K562 (cell line): ENCODE results near the gene THAP4. TPM values are rescaled to one million over a fixed set of nuclear protein-coding genes. Genes with fewer than 3 reads are reported as not detected.

ENCODE experiments used
- ATAC-seq: fragments of 200-7000 bp; cut with Tn5 transposase; 3 replicates; pipeline ENCODE4 v1.9.1; 2020; ENCODE audit warnings: moderate library complexity
- BruUV-seq: library from RNA; stranded (reverse); fragments of 400-500 nt; replicated peaks from 2 replicates; lab custom pipeline; 2021; lab: Mats Ljungman, UMichigan
- CTCF ChIA-PET: fragments of 300-600 bp; formaldehyde crosslinking; extraction: SDS; loops from one replicate; lab custom pipeline; 2021; ENCODE audit warnings: low intra/inter-chr PET ratio; lab: Yijun Ruan, JAX
- POLR2A ChIA-PET: fragments of 300-600, 350-650 bp; sonication (Branson Sonifier 250); formaldehyde crosslinking; extraction: SDS; loops from one replicate; lab custom pipeline; 2021; ENCODE audit warnings: antibody characterized with exemption, inconsistent platforms; lab: Yijun Ruan, JAX
- DNase-seq, 4 experiments: peaks; one replicate each; pipeline versions ENCODE4 v3.0.0 to v3.0.0-alpha.2; 2011 to 2018; ENCODE audit warnings: low spot score in 3 of 4, mixed read lengths in 3 of 4; ENCODE audit errors: extremely low read depth in 1 of 4
- FAIRE-seq: peaks from 2 replicates; lab custom pipeline; 2011; peaks lifted over from hg19 to GRCh38; lab: Jason Lieb, UNC
- H2AFZ ChIP-seq: 2 replicates; pipeline ENCODE4 v1.6.0; 2011; ENCODE audit warnings: low read depth, low read length, control low read depth, inconsistent platforms
- H3K27ac ChIP-seq: fragments of 200-600 bp; 3 replicates; pipeline ENCODE4 v1.8.0; 2011; ENCODE audit warnings: low read depth, mild to moderate bottlenecking, control low read depth, inconsistent platforms, low read length, moderate library complexity, mixed read lengths; ENCODE audit errors: extremely low read depth
- H3K27me3 ChIP-seq, 2 experiments: fragments of 300-600 bp in 1 of 2; 2 replicates in 1 of 2; 3 replicates in 1 of 2; pipeline versions ENCODE4 v1.6.0 to v1.8.0; 2011; ENCODE audit warnings: inconsistent platforms in 2 of 2, low read length in 2 of 2, mild to moderate bottlenecking in 1 of 2, mixed read lengths in 1 of 2, moderate library complexity in 1 of 2; ENCODE audit not compliant: control insufficient read depth in 2 of 2, insufficient read depth in 2 of 2
- H3K36me3 ChIP-seq: fragments of 300-600 bp; 3 replicates; pipeline ENCODE4 v1.8.0; 2011; ENCODE audit warnings: mild to moderate bottlenecking, low read length, inconsistent platforms; ENCODE audit not compliant: control insufficient read depth, insufficient read depth
- H3K4me1 ChIP-seq, 2 experiments: fragments of 200-600 bp in 1 of 2; replicated peaks in 1 of 2; 2 replicates in 1 of 2; 3 replicates in 1 of 2; pipeline versions ENCODE4 v1.5.1 to v1.8.0; 2011; ENCODE audit warnings: inconsistent platforms in 2 of 2, low read length in 2 of 2, mild to moderate bottlenecking in 1 of 2, mixed read lengths in 1 of 2, moderate library complexity in 1 of 2; ENCODE audit not compliant: control insufficient read depth in 2 of 2, insufficient read depth in 2 of 2
- H3K4me2 ChIP-seq: 2 replicates; pipeline ENCODE4 v1.6.1; 2011; ENCODE audit warnings: low read length, control low read depth, inconsistent platforms, mixed read lengths; ENCODE audit not compliant: insufficient read depth
- H3K4me3 ChIP-seq: fragments of 200-600 bp; sonication (generic), shearing (Covaris generic); 2 replicates; pipeline ENCODE4 v1.5.1; 2016; ENCODE audit warnings: control low read depth, inconsistent platforms
- H3K79me2 ChIP-seq: fragments of 200-600 bp; 3 replicates; pipeline ENCODE4 v1.8.0; 2011; ENCODE audit warnings: low read length, inconsistent platforms; ENCODE audit not compliant: control insufficient read depth, insufficient read depth
- H3K9ac ChIP-seq, 2 experiments: 2 replicates each; pipeline versions ENCODE4 v1.6.0 to v1.6.1; 2011; ENCODE audit warnings: low read depth in 2 of 2, low read length in 2 of 2, control low read depth in 1 of 2, inconsistent platforms in 1 of 2, mild to moderate bottlenecking in 1 of 2, mixed read lengths in 1 of 2; ENCODE audit not compliant: insufficient read depth in 1 of 2
- H3K9me1 ChIP-seq: one replicate; pipeline ENCODE4 v1.6.0; 2011; ENCODE audit warnings: inconsistent platforms, mild to moderate bottlenecking, low read length, moderate library complexity; ENCODE audit not compliant: control insufficient read depth, insufficient read depth
- H3K9me3 ChIP-seq: replicated peaks from 2 replicates; pipeline ENCODE4 v1.5.1; 2011; ENCODE audit warnings: low read depth, low read length, inconsistent platforms; ENCODE audit not compliant: control insufficient read depth, insufficient read depth
- H4K20me1 ChIP-seq: replicated peaks from 2 replicates; pipeline ENCODE4 v1.6.1; 2011; ENCODE audit warnings: low read length, inconsistent platforms, mixed read lengths; ENCODE audit not compliant: control insufficient read depth, insufficient read depth
- FOXA1 ChIP-seq: fragments of 450-650 bp; IDR thresholded peaks from 2 replicates; pipeline ENCODE4 v1.6.1; 2016; ENCODE audit warnings: mild to moderate bottlenecking, borderline replicate concordance
- HDAC8 ChIP-seq: fragments of 450-650 bp; IDR thresholded peaks from 2 replicates; pipeline ENCODE4 v1.6.1; 2016; ENCODE audit warnings: mild to moderate bottlenecking, missing genetic modification characterization, moderate library complexity, missing compliant biosample characterization
- RBM17 ChIP-seq: fragments of 200-400 bp; formaldehyde crosslinking; IDR thresholded peaks from 2 replicates; pipeline ENCODE4 v1.6.1; 2017; ENCODE audit warnings: low read depth, mild to moderate bottlenecking, low read length, borderline replicate concordance
- ZBTB26 ChIP-seq: fragments of 450-650 bp; formaldehyde crosslinking; IDR thresholded peaks from 2 replicates; pipeline ENCODE4 v1.4.0; 2022; ENCODE audit warnings: missing genetic modification characterization
- WGBS: fragments of 100-300 bp; shearing (Covaris generic); methylation state at CpG from one replicate; pipeline ENCODE4 v1.1.6; 2016; ENCODE audit warnings: low coverage, mixed read lengths; ENCODE audit not compliant: insufficient coverage; ENCODE audit errors: missing lambda C conversion rate; 5-methylcytosine and 5-hydroxymethylcytosine counted together
- in situ Hi-C: fragments of 300-500 bp; cut with MboI; formaldehyde crosslinking; loops from 4 replicates; pipeline ENCODE4 v1.15.0; 2018; ENCODE audit warnings: inconsistent platforms, mixed read lengths
- intact Hi-C: fragments of 100-400 bp; cut with micrococcal nuclease; formaldehyde crosslinking; loops from 2 replicates; pipeline ENCODE4 v1.14.2; 2022
- polyA plus RNA-seq, 8 experiments: library from polyadenylated mRNA; depleted of rRNA in 4 of 8; stranded (reverse) in 5 of 8; unstranded in 3 of 8; fragments of >200 nt; fragmentation: Nextera tagmentation in 2 of 8; fragmentation: Illumina TruSeq in 1 of 8; extraction: Ambion mirVana in 2 of 8; extraction: Trizol in 1 of 8; gene quantifications; 2 replicates each; pipeline versions ENCODE4 v1.2.1 to v1.2.3, GENCODE V29; 2011 to 2014; ENCODE audit warnings: inconsistent platforms in 1 of 8, missing spikeins in 1 of 8
- total RNA-seq, 7 experiments: library from RNA; depleted of rRNA in 6 of 7; stranded (reverse); fragments of >200 nt in 6 of 7; fragmentation: Illumina TruSeq in 2 of 7; extraction: Trizol in 2 of 7; gene quantifications; 2 replicates each; pipeline versions ENCODE4 v1.2.1 to v1.2.3, GENCODE V29; 2011 to 2021; ENCODE audit warnings: low replicate concordance in 1 of 7
- TF ChIP-seq, protein P1 (sequence below): sonication (generic); formaldehyde crosslinking; IDR thresholded peaks from 2 replicates; pipeline ENCODE4 v1.8.1; 2022; ENCODE audit warnings: missing genetic modification reagents
- TF ChIP-seq, protein P2 (sequence below): sonication (generic); formaldehyde crosslinking; IDR thresholded peaks from 2 replicates; pipeline ENCODE4 v1.8.1; 2023; ENCODE audit warnings: mild to moderate bottlenecking, missing genetic modification reagents
- TF ChIP-seq, protein P3 (sequence below): fragments of 250-450 bp; sonication (Bioruptor Pico); IDR thresholded peaks from 2 replicates; pipeline ENCODE4 v1.4.0; 2020

The THAP4 gene
- total and polyA plus RNA-seq, 9 of the 15 experiments (the other 6 are each of a cell fraction or from before 2014, with no cell fraction given): 8.6 to 60.9 (median 43.9) TPM

- TF ChIP-seq, protein P1, sequence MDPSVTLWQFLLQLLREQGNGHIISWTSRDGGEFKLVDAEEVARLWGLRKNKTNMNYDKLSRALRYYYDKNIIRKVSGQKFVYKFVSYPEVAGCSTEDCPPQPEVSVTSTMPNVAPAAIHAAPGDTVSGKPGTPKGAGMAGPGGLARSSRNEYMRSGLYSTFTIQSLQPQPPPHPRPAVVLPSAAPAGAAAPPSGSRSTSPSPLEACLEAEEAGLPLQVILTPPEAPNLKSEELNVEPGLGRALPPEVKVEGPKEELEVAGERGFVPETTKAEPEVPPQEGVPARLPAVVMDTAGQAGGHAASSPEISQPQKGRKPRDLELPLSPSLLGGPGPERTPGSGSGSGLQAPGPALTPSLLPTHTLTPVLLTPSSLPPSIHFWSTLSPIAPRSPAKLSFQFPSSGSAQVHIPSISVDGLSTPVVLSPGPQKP (CRISPR knock-in tag): no peak
- Histone ChIP-seq H3K27me3 (no peaks in the 10 kb centered on the region), H3K4me3 (no peak overlapping the region), H3K36me3 (peaks cover 47% of the 10 kb centered on the region; the same call in 2 of the 3 replicates), H3K4me2 (no peak overlapping the region), H3K9ac (peak overlapping the region in 1 of 2 experiments; percentile 54; a peak in 1 of 4 replicates), H3K27ac (no peak overlapping the region), H3K79me2 (peaks cover 36% of the 10 kb centered on the region), H4K20me1 (no peaks in the 10 kb centered on the region), H2AFZ (no peak overlapping the region), H3K9me3 (no peaks in the 10 kb centered on the region), H3K4me1 (peaks cover 0 to 23% of the 10 kb centered on the region in 2 experiments; a peak in 3 of 5 replicates), H3K9me1 (no peaks in the 10 kb centered on the region)
- intact Hi-C loops: no loop called here
- DNase-seq: no peak
- BruUV-seq: no TSS peak
- ChIA-PET CTCF (no interaction called here), POLR2A (no interaction called here)
- ATAC-seq: no peak
- no peak for FAIRE-seq
- 87% methylated on average over 7 of the region's 10 CpGs for WGBS
- in situ Hi-C loops: no loop called here
Observed at GRCh38 chr2:241608881-241609280, 28.1 kb downstream of the THAP4 start.

GRCh38 chr2:241607162-241607885 lies 29.6 kb downstream of the THAP4 start:
- in situ Hi-C loops: no loop called here
- Histone ChIP-seq H2AFZ (no peak overlapping the region), H3K4me2 (no peak overlapping the region), H3K27me3 (no peaks in the 10 kb centered on the region), H3K4me1 (peaks cover 0 to 23% of the 10 kb centered on the region in 2 experiments; a peak in 3 of 5 replicates), H3K9me3 (no peaks in the 10 kb centered on the region), H3K27ac (no peak overlapping the region), H3K36me3 (peaks cover 53% of the 10 kb centered on the region; the same call in 2 of the 3 replicates), H3K9me1 (no peaks in the 10 kb centered on the region), H4K20me1 (no peaks in the 10 kb centered on the region), H3K4me3 (no peak overlapping the region), H3K9ac (no peak overlapping the region), H3K79me2 (peaks cover 36% of the 10 kb centered on the region)
- 98% methylated on average over 10 of the region's 27 CpGs for WGBS
- no peak for FAIRE-seq
- intact Hi-C loops: no loop called here
- ChIA-PET CTCF (no interaction called here), POLR2A (no interaction called here)
- no peak for ATAC-seq
- no peak for DNase-seq
- BruUV-seq: no TSS peak
- no peak for TF ChIP-seq FOXA1
- TF ChIP-seq, protein P2, sequence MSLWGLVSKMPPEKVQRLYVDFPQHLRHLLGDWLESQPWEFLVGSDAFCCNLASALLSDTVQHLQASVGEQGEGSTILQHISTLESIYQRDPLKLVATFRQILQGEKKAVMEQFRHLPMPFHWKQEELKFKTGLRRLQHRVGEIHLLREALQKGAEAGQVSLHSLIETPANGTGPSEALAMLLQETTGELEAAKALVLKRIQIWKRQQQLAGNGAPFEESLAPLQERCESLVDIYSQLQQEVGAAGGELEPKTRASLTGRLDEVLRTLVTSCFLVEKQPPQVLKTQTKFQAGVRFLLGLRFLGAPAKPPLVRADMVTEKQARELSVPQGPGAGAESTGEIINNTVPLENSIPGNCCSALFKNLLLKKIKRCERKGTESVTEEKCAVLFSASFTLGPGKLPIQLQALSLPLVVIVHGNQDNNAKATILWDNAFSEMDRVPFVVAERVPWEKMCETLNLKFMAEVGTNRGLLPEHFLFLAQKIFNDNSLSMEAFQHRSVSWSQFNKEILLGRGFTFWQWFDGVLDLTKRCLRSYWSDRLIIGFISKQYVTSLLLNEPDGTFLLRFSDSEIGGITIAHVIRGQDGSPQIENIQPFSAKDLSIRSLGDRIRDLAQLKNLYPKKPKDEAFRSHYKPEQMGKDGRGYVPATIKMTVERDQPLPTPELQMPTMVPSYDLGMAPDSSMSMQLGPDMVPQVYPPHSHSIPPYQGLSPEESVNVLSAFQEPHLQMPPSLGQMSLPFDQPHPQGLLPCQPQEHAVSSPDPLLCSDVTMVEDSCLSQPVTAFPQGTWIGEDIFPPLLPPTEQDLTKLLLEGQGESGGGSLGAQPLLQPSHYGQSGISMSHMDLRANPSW (CRISPR knock-in tag): no peak
- TF ChIP-seq, protein P3, sequence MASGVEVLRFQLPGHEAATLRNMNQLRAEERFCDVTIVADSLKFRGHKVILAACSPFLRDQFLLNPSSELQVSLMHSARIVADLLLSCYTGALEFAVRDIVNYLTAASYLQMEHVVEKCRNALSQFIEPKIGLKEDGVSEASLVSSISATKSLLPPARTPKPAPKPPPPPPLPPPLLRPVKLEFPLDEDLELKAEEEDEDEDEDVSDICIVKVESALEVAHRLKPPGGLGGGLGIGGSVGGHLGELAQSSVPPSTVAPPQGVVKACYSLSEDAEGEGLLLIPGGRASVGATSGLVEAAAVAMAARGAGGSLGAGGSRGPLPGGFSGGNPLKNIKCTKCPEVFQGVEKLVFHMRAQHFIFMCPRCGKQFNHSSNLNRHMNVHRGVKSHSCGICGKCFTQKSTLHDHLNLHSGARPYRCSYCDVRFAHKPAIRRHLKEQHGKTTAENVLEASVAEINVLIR: no peak
- no peak for TF ChIP-seq HDAC8
- no peak for TF ChIP-seq ZBTB26
- no peak for TF ChIP-seq RBM17
